ENCODE results near the gene ZNF101.
A peak's percentile ranks its signal among the peaks of the same experiment; 100 is the strongest.

Gene ZNF101

GRCh38 chr19:19637523-19638251 is 31.0 kb upstream of the ZNF101 start:
- no peak for DNase-seq (ENCODE audit: low read depth, low spot score)
- no peak overlapping the region for H3K27ac ChIP-seq

GRCh38 chr19:19642506-19643157 is 26.0 kb upstream of the ZNF101 start:
- DNase-seq (ENCODE audit: low read depth, low spot score): no peak
- H3K27ac ChIP-seq: peak overlapping the region; percentile 59

- H3K27ac ChIP-seq: peak within 1 kb of the TSS; percentile 59
- DNase-seq (ENCODE audit: low read depth, low spot score): no peak
Observed at GRCh38 chr19:19643158-19644053, 25.2 kb upstream of the ZNF101 start, which contains the start of gene GMIP. TSS of gene GMIP (minus strand) at chr19:19643657. CDS start at chr19:19643529, 128 bp downstream.

- peak overlapping the region; percentile 59 for H3K27ac ChIP-seq
- DNase-seq (ENCODE audit: low read depth, low spot score): no peak
Observed at GRCh38 chr19:19644054-19644388, 24.6 kb upstream of the ZNF101 start.

GRCh38 chr19:19645233-19645870 is 23.3 kb upstream of the ZNF101 start:
- no peak for DNase-seq (ENCODE audit: low read depth, low spot score)
- H3K27ac ChIP-seq: no peak overlapping the region

- no peak overlapping the region for H3K27ac ChIP-seq
- DNase-seq (ENCODE audit: low read depth, low spot score): no peak
Observed at GRCh38 chr19:19647037-19647835, 21.4 kb upstream of the ZNF101 start.

GRCh38 chr19:19649155-19649554 is 19.5 kb upstream of the ZNF101 start:
- no peak for DNase-seq (ENCODE audit: low read depth, low spot score)
- no peak overlapping the region for H3K27ac ChIP-seq

GRCh38 chr19:19649580-19649995 is 19.1 kb upstream of the ZNF101 start:
- H3K27ac ChIP-seq: no peak overlapping the region
- no peak for DNase-seq (ENCODE audit: low read depth, low spot score)

- H3K27ac ChIP-seq: no peak overlapping the region
- DNase-seq (ENCODE audit: low read depth, low spot score): no peak
Observed at GRCh38 chr19:19650331-19650730, 18.3 kb upstream of the ZNF101 start.

GRCh38 chr19:19651076-19651475 is 17.6 kb upstream of the ZNF101 start:
- no peak overlapping the region for H3K27ac ChIP-seq
- no peak for DNase-seq (ENCODE audit: low read depth, low spot score)

- H3K27ac ChIP-seq: no peak overlapping the region
- no peak for DNase-seq (ENCODE audit: low read depth, low spot score)
Observed at GRCh38 chr19:19652482-19653295, 15.9 kb upstream of the ZNF101 start.

GRCh38 chr19:19653597-19654147 is 15.0 kb upstream of the ZNF101 start:
- no peak overlapping the region for H3K27ac ChIP-seq
- DNase-seq (ENCODE audit: low read depth, low spot score): no peak

- no peak for DNase-seq (ENCODE audit: low read depth, low spot score)
- H3K27ac ChIP-seq: no peak overlapping the region
Observed at GRCh38 chr19:19654441-19654840, 14.2 kb upstream of the ZNF101 start.

- no peak overlapping the region for H3K27ac ChIP-seq
- no peak for DNase-seq (ENCODE audit: low read depth, low spot score)
Observed at GRCh38 chr19:19655051-19655594, 13.5 kb upstream of the ZNF101 start.

- H3K27ac ChIP-seq: no peak overlapping the region
- no peak for DNase-seq (ENCODE audit: low read depth, low spot score)
Observed at GRCh38 chr19:19655641-19656343, 12.8 kb upstream of the ZNF101 start.

- no peak for DNase-seq (ENCODE audit: low read depth, low spot score)
- H3K27ac ChIP-seq: no peak overlapping the region
Observed at GRCh38 chr19:19656451-19657396, 11.9 kb upstream of the ZNF101 start.

GRCh38 chr19:19657397-19657783 is 11.2 kb upstream of the ZNF101 start:
- DNase-seq (ENCODE audit: low read depth, low spot score): no peak

More at GRCh38 chr19:19657397-19657783, 11.2 kb upstream of the ZNF101 start:
- no peak overlapping the region for H3K27ac ChIP-seq

All from epithelial cell of prostate (primary cell).